Head of caudate nucleus (tissue), 42 donors: Measurements from ENCODE around the gene CEP295NL.
"Not testable (repeated sequence)": the region's sequence is repeated elsewhere in the genome, so short reads cannot be mapped to it uniquely, and the experiment has no call there.

Experiments used
- DNase-seq, 42 donors: peaks; one replicate each; pipeline versions ENCODE4 v3.0.0 to v3.0.0-alpha.2; 2020 to 2021; ENCODE audit warnings: mixed read lengths in 7 of 42
- intact Hi-C: fragments of 100-400 bp; cut with DNase I; formaldehyde crosslinking; loops from one replicate; pipeline ENCODE4 v1.15.0; 2022

Gene CEP295NL

GRCh38 chr17:78912082-78912481, 9.1 kb upstream of the CEP295NL start:
- intact Hi-C loops = no loop called here
- peak in 1 of 42 donors; percentile 25 for DNase-seq

- intact Hi-C loops, DNase-seq: not testable (repeated sequence)
Observed at GRCh38 chr17:78911543-78911942, 8.5 kb upstream of the CEP295NL start.

DNA sequence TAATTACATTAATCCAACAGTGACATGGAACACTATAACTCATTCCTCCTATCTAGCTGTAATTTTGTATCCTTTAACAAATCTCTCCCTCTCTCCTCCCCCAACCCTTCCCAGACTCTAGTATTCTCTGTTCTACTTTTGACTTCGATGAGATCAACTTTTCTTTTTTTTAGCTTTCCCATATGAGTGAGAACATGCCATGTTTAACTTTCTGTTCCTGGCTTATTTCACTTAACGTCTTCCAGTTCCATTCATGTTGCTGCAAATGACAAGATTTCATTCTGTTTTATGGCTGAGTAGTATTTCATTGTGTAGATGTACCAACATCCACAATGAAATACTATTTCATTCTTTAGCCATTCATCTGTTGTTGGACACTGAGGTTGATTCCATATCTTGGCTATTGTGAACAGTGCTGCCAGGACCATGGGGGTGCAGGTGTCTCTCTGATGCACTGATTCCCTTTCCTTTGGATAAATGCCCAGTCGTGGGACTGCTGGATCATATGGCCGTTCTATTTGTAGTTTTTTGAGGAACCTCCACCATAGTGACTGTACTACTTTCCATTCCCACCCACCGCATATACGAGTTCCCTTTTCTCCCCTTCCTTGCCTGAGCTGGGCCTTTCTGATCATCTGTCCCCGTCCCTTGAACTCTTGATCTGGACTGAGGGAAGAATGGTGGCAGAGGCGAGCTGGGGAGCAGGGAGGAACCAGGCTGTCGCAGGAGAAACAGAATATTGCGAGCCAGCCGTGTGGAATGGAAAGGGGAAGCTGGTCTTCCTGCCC, 7.7 kb upstream of the CEP295NL start:
- peak in 5 of 42 donors; percentile 27 to 53 (median 38) for DNase-seq
- intact Hi-C loops = no loop called here

DNA sequence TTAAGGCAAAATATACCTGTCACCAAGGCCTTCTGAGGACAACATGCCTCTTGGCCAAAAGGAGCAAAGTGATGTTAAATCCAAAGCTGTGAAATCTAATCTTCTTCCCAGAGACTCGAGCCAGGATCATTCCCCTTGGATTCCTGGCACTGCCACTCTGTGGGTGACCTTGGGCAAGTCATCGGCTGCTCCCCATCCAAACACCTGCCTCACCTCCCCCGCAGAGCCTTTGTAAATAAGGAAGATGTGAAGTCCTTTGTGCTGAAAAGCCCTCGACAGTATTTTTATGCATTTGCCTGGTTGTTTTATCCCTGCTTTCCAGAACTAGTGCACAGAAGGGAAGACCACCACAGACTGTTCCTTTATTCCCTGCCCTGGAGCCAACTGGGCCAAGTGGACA, 5.4 kb upstream of the CEP295NL start:
- intact Hi-C loops = loop anchor here (10.0 kb wide), 1 partner anchor 66 kb away; the partner anchor contains the start of gene LGALS3BP

GRCh38 chr17:78905541-78905940, 2.5 kb upstream of the CEP295NL start:
- intact Hi-C loops = loop anchor here (10.0 kb wide), 1 partner anchor 69 kb away; the partner anchor contains the start of gene LGALS3BP
- DNase-seq = no peak

More for the DNA sequence above, 5.4 kb upstream of the CEP295NL start:
- no peak for DNase-seq

- no peak for DNase-seq
- intact Hi-C loops = loop anchor here (10.0 kb wide), 1 partner anchor 70 kb away; the partner anchor contains the start of gene LGALS3BP
Observed at GRCh38 chr17:78905116-78905515, 2.1 kb upstream of the CEP295NL start.

DNA sequence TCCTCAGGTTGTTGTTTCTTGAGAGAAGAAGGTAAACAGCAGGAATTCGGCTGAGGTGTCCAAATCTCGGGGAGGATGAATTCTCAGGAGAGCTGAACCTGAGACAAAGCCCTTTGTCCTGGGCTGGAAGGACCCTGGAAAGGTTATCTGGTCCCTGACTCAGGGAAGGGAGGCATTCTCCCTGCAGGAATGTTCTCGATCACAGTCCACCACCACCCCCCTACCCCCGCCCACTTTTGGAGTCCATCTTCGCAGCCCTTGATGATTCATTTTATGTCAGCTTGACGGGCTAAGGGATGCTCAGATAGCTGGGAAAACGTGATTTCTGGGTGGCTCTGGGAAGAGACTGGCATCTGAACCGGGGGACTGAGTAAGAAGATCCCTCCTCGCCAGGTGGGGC, 1.4 kb upstream of the CEP295NL start:
- no peak for DNase-seq
- intact Hi-C loops = loop anchor here (10.0 kb wide), 1 partner anchor 70 kb away; the partner anchor contains the start of gene LGALS3BP

- not testable (repeated sequence) for DNase-seq
- intact Hi-C loops = loop anchor here (10.0 kb wide), 1 partner anchor 73 kb away; the partner anchor contains the start of gene LGALS3BP
Observed at GRCh38 chr17:78902231-78902630, 770 bp downstream of the CEP295NL start.

DNA sequence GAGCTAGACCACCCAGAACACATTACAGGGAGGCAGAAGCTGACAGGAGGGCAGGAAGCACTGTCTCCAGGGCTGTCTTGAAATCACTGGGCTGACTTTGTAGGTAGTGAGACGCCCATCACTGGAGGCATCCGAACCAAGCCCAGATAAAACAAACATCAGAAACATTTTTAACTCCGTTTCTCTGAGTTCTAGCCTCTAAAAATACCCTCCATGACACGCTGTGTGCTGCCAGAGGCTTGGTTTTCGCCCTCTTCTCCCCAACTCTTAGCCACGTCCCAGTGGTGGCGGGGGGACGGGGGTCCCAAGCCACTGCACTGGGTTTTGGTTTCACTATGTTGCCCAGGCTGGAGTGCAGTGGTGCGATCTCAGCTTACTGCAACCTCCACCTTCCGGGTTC, 1.2 kb downstream of the CEP295NL start:
- no peak for DNase-seq
- intact Hi-C loops = loop anchor here (10.0 kb wide), 1 partner anchor 73 kb away; the partner anchor contains the start of gene LGALS3BP

DNA sequence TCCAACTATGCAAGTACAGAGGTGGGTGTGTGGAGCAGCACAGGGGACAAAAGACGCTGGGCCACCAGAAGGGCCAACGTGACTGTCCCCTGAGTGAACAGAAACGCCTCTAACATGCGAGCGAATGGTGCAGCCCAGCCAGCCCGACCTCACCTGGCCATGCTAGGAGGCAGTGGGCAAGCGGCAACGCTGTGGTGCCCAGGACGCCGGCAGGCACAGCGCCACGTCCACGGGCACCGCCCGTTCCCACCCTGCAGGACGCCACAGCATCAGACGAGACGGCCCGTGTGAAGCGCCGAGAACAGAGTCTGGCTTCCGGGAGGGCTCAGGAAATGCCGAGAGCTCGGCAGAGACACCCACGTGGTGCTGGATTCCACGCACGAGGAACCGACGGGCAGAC, 2.2 kb downstream of the CEP295NL start:
- DNase-seq = no peak
- intact Hi-C loops = loop anchor here (10.0 kb wide), 1 partner anchor 74 kb away; the partner anchor contains the start of gene LGALS3BP

DNA sequence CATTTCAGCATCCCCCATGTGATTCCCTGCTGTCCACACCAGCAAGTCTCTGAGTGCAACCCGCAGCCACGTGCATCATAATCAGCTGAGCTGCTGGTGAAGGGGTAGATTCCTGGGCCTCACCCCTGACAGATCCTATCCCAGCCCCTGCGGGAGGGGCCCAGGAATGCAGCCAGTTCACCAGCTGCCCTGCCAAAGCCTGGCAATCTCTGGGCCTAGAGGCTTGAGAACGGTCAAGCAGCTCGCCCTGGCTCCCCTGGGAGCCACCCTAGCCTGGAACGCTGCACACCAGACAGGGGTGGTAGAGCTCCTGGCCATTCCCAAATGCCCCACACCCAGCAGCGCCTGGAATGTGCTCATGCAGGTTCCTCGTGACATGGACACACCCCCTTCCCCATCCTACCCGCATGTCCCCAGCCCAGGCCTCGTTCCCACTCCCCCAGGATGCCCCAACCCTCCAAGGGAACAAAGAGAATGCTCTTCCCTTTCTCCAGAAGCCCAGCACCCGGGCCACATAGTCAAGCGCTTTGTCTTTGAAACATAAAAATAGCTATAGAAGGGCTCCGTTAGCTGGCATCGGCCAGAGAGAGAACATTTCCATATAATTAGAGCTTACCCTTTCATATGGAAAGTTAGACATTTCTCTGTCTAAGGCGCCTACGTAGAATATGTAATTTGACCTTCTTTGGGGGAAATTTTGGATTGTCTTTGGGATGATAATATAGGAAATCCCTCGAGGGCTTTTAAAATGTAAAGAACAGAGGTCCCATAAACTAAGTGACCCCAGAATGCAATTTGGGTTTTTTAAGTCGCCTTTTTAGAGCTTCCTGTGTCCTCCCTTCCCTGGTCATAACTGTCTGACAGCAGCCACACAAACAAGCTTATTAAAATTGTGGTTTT, 3.4 kb downstream of the CEP295NL start:
- intact Hi-C loops = loop anchor here (10.0 kb wide), 1 partner anchor 75 kb away; the partner anchor contains the start of gene LGALS3BP
- DNase-seq = peak in 27 of 42 donors; percentile 40 to 87 (median 64)

GRCh38 chr17:78898947-78899346, 4.1 kb downstream of the CEP295NL start:
- intact Hi-C loops = no loop called here

DNA sequence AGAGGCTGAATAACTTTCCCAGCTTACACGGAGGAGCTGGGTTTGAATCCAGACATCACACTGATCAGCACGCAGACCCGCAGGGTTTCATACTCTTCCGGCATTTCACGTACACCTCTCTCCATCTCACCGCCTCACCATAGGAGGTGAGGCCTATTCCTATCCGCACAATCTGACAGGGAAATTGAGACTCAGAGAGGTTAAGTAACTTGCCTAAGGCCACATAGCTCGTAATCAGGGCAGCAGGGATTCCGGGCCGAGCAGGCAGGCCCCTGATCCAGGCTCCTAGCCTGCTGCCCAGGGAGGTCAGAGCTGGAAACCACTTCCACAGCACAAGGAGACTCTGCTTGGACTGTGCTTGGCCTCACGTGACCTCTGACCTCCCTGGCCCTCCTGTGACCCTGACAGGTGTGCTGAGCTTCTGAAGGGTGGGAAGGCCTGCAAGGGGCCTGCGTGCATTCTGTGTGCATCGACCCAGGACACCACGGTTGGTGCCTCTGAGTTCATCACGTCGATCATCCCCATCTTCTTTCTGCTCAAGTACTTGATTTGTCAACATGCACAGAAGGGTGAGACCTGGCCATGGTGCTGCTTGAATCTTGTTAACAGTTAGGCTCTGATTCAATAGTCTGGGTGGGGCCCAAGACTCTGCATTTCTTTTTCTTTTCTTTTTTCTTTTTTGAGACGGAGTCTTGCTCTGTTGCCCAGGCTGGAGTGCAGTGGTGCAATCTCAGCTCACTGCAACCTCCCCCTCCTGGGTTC, 4.7 kb downstream of the CEP295NL start:
- intact Hi-C loops = no loop called here
- DNase-seq = no peak

More at GRCh38 chr17:78898947-78899346, 4.1 kb downstream of the CEP295NL start:
- peak in 2 of 42 donors; percentile 33 to 78 for DNase-seq

DNA sequence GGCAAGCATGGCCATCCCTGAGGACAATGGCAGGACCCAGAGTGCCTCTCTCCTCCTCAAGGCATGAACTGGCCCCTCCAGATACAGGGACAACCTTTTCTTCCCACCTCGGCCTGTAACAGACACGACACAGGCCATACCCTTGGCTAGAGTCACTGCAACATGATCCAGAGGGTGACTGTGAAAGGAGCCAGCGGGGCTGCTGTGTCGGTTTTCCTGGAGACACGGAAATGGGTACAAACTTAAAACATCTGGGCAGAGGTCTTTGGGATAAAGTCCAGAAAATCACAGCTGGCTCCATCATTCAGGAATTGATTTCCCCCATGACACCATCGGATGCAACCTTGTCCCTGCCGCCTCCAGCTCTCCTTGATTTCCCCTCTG, 5.3 kb downstream of the CEP295NL start:
- no peak for DNase-seq
- intact Hi-C loops = no loop called here

DNA sequence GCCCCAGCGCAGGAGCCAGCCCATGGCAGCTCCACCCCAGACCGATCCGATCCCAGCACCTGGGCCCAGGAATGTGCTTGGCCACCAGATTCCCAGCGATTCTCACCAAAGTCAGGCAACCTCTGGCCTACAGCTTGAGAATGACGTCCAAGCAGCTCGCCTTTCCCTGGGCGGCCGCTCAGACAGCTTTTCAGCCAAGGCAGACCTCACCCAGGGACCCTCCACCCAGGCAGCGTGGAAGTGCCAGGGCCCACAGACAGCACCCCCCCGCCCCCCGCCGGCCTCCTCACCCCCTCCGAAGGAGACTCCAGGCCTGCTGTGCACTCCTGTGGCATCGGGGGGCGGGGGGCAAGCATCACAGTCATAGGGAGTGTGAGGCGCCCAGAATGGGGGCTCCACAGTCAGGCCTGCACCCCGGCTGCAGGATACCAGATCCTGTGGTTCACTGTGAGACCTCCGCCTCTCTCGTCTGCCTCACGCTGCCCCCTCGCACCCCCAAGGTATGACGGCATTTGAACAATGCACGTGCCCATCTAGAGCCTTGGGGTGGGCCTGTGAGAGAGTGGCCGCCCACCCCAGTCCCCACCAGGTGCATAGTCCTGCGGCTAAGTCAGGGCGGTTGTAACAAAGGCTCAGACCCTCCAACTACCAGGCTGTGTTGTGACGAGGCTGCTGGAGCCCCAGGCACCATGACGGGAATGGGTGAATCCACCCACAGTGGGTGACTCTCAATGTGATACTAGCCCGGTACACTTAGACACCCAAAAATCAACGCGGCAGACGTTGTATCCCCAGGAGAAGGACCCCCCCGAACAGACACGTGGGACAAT, 6.0 kb downstream of the CEP295NL start:
- DNase-seq = no peak
- intact Hi-C loops = no loop called here

- intact Hi-C loops = no loop called here
- DNase-seq = peak; percentile 77 to 95 (median 87)
Observed at GRCh38 chr17:78896091-78896833, 6.7 kb downstream of the CEP295NL start.

GRCh38 chr17:78895322-78895721, 7.7 kb downstream of the CEP295NL start:
- peak in 8 of 42 donors; percentile 41 to 81 (median 53) for DNase-seq

More at GRCh38 chr17:78895322-78895721, 7.7 kb downstream of the CEP295NL start:
- intact Hi-C loops = no loop called here
